Stimulated activated CD8-positive, alpha-beta memory T cell treated with anti-CD3 and anti-CD28 coated beads, Interleukin-2, amount 100 ng/mL, for 1 hour (primary cell): ENCODE data around the gene GLCCI1.
A peak's percentile ranks its signal among the peaks of the same experiment; 100 is the strongest.

Source experiments
- DNase-seq, 2 donors: peaks; one replicate each; pipeline ENCODE4 v3.0.0-alpha.2; 2020; ENCODE audit warnings: low read depth in 2 of 2

Gene GLCCI1

GRCh38 chr7:7968544-7969305, at the start of gene GLCCI1:
GLCCI1 (plus strand) TSS chr7:7968796; CDS start chr7:7969351, 555 bp downstream.
- peak; percentile 85 to 91 for DNase-seq

GRCh38 chr7:7919449-7919945, 49.1 kb upstream of the GLCCI1 start:
- no peak for DNase-seq

- no peak for DNase-seq
Observed at GRCh38 chr7:7920056-7920455, 48.5 kb upstream of the GLCCI1 start.

- no peak for DNase-seq
Observed at GRCh38 chr7:7920481-7920880, 48.1 kb upstream of the GLCCI1 start.

GRCh38 chr7:7921830-7922229, 46.8 kb upstream of the GLCCI1 start:
- DNase-seq: no peak

GRCh38 chr7:7922684-7923385, 45.8 kb upstream of the GLCCI1 start:
- DNase-seq: no peak

GRCh38 chr7:7923818-7924217, 44.8 kb upstream of the GLCCI1 start:
- no peak for DNase-seq

- no peak for DNase-seq
Observed at GRCh38 chr7:7924303-7924702, 44.3 kb upstream of the GLCCI1 start.

GRCh38 chr7:7931626-7932025, 37.0 kb upstream of the GLCCI1 start:
- DNase-seq: no peak

GRCh38 chr7:7932553-7932952, 36.0 kb upstream of the GLCCI1 start:
- DNase-seq: no peak

- DNase-seq: no peak
Observed at GRCh38 chr7:7933915-7934526, 34.6 kb upstream of the GLCCI1 start.

- DNase-seq: no peak
Observed at GRCh38 chr7:7934945-7935344, 33.7 kb upstream of the GLCCI1 start.

GRCh38 chr7:7938471-7938870, 30.1 kb upstream of the GLCCI1 start:
- DNase-seq: no peak

GRCh38 chr7:7943951-7944350, 24.6 kb upstream of the GLCCI1 start:
- DNase-seq: no peak

- DNase-seq: peak in 1 of 2 donors; percentile 1
Observed at GRCh38 chr7:7944619-7945282, 23.8 kb upstream of the GLCCI1 start.

- no peak for DNase-seq
Observed at GRCh38 chr7:7946486-7946885, 22.1 kb upstream of the GLCCI1 start.

- DNase-seq: no peak
Observed at GRCh38 chr7:7948232-7948631, 20.4 kb upstream of the GLCCI1 start.

GRCh38 chr7:7953806-7954205, 14.8 kb upstream of the GLCCI1 start:
- no peak for DNase-seq

- no peak for DNase-seq
Observed at GRCh38 chr7:7956531-7957128, 12.0 kb upstream of the GLCCI1 start.

GRCh38 chr7:7957513-7957912, 11.1 kb upstream of the GLCCI1 start:
- DNase-seq: no peak

GRCh38 chr7:7959979-7960670, 8.5 kb upstream of the GLCCI1 start:
- no peak for DNase-seq
